GM19043 (cell line): ENCODE data around the gene VEGFB.

Experiments used
- ATAC-seq: cut with Tn5 transposase; IDR thresholded peaks from one replicate; pipeline ENCODE4 v1.9.1; 2021; ENCODE audit warnings: low read depth; ENCODE audit not compliant: unreplicated experiment

The VEGFB gene

GRCh38 chr11:64230171-64230984, 4.0 kb upstream of the VEGFB start, which contains the start of gene DNAJC4:
Gene DNAJC4, plus strand, starts transcription at chr11:64230548. Its CDS starts 307 bp downstream, at chr11:64230855.
- ATAC-seq, result peak; percentile 45

GRCh38 chr11:64230985-64231365, 3.4 kb upstream of the VEGFB start:
- no peak for ATAC-seq

- no peak for ATAC-seq
Observed at GRCh38 chr11:64231546-64231945, 2.8 kb upstream of the VEGFB start.

- ATAC-seq, result no peak
Observed at GRCh38 chr11:64232182-64232966, 2.0 kb upstream of the VEGFB start.

- ATAC-seq, result no peak
Observed at GRCh38 chr11:64232967-64233315, 1.4 kb upstream of the VEGFB start.

- no peak for ATAC-seq
Observed at GRCh38 chr11:64234647-64235379, 429 bp downstream of the VEGFB start.

- ATAC-seq, result no peak
Observed at GRCh38 chr11:64235437-64236161, 1.2 kb downstream of the VEGFB start.

- ATAC-seq, result no peak
Observed at GRCh38 chr11:64237484-64237951, 3.1 kb downstream of the VEGFB start.

- ATAC-seq, result no peak
Observed at GRCh38 chr11:64238076-64238475, 3.7 kb downstream of the VEGFB start.

- no peak for ATAC-seq
Observed at GRCh38 chr11:64238999-64239398, 4.6 kb downstream of the VEGFB start.

- no peak for ATAC-seq
Observed at GRCh38 chr11:64239662-64240434, 5.5 kb downstream of the VEGFB start.

GRCh38 chr11:64240435-64241240, 6.3 kb downstream of the VEGFB start, which contains the start of gene FKBP2:
Gene FKBP2, plus strand, starts transcription at chr11:64241095. Its CDS starts 1,293 bp downstream, at chr11:64242388.
- peak; percentile 34 for ATAC-seq

- ATAC-seq, result peak; percentile 56
Observed at GRCh38 chr11:64241241-64241490, 6.8 kb downstream of the VEGFB start.

- peak; percentile 53 for ATAC-seq
Observed at GRCh38 chr11:64241491-64242374, 7.3 kb downstream of the VEGFB start.

- ATAC-seq, result no peak
Observed at GRCh38 chr11:64243236-64243854, 9.0 kb downstream of the VEGFB start.

GRCh38 chr11:64244107-64244506, 9.7 kb downstream of the VEGFB start:
- ATAC-seq, result no peak

GRCh38 chr11:64244966-64245365, 10.6 kb downstream of the VEGFB start:
- ATAC-seq, result no peak

- ATAC-seq, result no peak
Observed at GRCh38 chr11:64245401-64245796, 11.0 kb downstream of the VEGFB start.
